ENCODE measurements around the gene ZNRF3.

GRCh38 chr22:29029202-29030000 is 146.0 kb downstream of the ZNRF3 start:
- no peak for TF ChIP-seq CTCF (conservative IDR thresholded peaks at IDR 0.05; ENCODE audit: low read depth, low read length)
- TF ChIP-seq EZH2 (IDR thresholded peaks at IDR 0.05; ENCODE audit: low read length, unreplicated experiment) = no peak
